Neutrophil (primary cell): ENCODE measurements around the gene GRIP1.

Experiments used
- H3K27ac ChIP-seq: fragments of 200-600 bp; sonication (generic); 2 replicates; pipeline ENCODE4 v1.5.1; 2016; ENCODE audit warnings: mild to moderate bottlenecking, moderate library complexity
- H3K27me3 ChIP-seq: fragments of 200-600 bp; sonication (generic); 2 replicates; pipeline ENCODE4 v1.6.0; 2016; ENCODE audit warnings: mild to moderate bottlenecking
- H3K36me3 ChIP-seq: fragments of 200-600 bp; sonication (generic); 2 replicates; pipeline ENCODE4 v1.5.1; 2017
- H3K4me1 ChIP-seq, 2 experiments: fragments of 200-600 bp in 1 of 2; sonication (generic) in 1 of 2; 1 replicate in 1 of 2; 2 replicates in 1 of 2; pipeline versions ENCODE4 v1.5.1 to v1.6.1; 2013 to 2016; ENCODE audit warnings: low read depth in 1 of 2, low read length in 1 of 2, mild to moderate bottlenecking in 1 of 2, moderate library complexity in 1 of 2; ENCODE audit not compliant: control insufficient read depth in 1 of 2, insufficient read depth in 1 of 2
- H3K4me3 ChIP-seq, 2 experiments: fragments of 200-600 bp in 1 of 2; sonication (generic) in 1 of 2; 1 replicate in 1 of 2; 2 replicates in 1 of 2; pipeline ENCODE4 v1.5.1; 2013 to 2016; ENCODE audit warnings: low read depth in 1 of 2, low read length in 1 of 2, mild to moderate bottlenecking in 1 of 2, moderate library complexity in 1 of 2
- H3K9me3 ChIP-seq: fragments of 200-600 bp; sonication (generic); 2 replicates; pipeline ENCODE4 v1.5.1; 2016
- TF ChIP-seq, protein P1 (sequence below): fragments of 200-600 bp; sonication (generic); IDR thresholded peaks from 2 replicates; pipeline ENCODE4 v1.5.1; 2016; ENCODE audit warnings: antibody characterized with exemption

The GRIP1 gene

GRCh38 chr12:66676241-66676640 lies 2.6 kb downstream of the GRIP1 start:
- Histone ChIP-seq H3K4me3 (no peak overlapping the region), H3K27ac (no peak overlapping the region), H3K27me3 (no peaks in the 10 kb centered on the region), H3K36me3 (no peaks in the 10 kb centered on the region), H3K9me3 (no peaks in the 10 kb centered on the region), H3K4me1 (no peaks in the 10 kb centered on the region)
- TF ChIP-seq, protein P1, sequence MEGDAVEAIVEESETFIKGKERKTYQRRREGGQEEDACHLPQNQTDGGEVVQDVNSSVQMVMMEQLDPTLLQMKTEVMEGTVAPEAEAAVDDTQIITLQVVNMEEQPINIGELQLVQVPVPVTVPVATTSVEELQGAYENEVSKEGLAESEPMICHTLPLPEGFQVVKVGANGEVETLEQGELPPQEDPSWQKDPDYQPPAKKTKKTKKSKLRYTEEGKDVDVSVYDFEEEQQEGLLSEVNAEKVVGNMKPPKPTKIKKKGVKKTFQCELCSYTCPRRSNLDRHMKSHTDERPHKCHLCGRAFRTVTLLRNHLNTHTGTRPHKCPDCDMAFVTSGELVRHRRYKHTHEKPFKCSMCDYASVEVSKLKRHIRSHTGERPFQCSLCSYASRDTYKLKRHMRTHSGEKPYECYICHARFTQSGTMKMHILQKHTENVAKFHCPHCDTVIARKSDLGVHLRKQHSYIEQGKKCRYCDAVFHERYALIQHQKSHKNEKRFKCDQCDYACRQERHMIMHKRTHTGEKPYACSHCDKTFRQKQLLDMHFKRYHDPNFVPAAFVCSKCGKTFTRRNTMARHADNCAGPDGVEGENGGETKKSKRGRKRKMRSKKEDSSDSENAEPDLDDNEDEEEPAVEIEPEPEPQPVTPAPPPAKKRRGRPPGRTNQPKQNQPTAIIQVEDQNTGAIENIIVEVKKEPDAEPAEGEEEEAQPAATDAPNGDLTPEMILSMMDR, result no peak

GRCh38 chr12:66674495-66675122 lies 4.3 kb downstream of the GRIP1 start:
- TF ChIP-seq, protein P1, result no peak
- Histone ChIP-seq H3K36me3 (no peaks in the 10 kb centered on the region), H3K27me3 (no peaks in the 10 kb centered on the region)

GRCh38 chr12:66669541-66669940 lies 9.3 kb downstream of the GRIP1 start:
- TF ChIP-seq, protein P1, result no peak
- Histone ChIP-seq H3K9me3 (no peaks in the 10 kb centered on the region), H3K27ac (no peak overlapping the region), H3K4me3 (no peak overlapping the region), H3K36me3 (no peaks in the 10 kb centered on the region), H3K27me3 (no peaks in the 10 kb centered on the region), H3K4me1 (no peaks in the 10 kb centered on the region)

More at GRCh38 chr12:66674495-66675122, 4.3 kb downstream of the GRIP1 start:
- H3K4me1 ChIP-seq, result no peaks in the 10 kb centered on the region
- H3K9me3 ChIP-seq, result no peaks in the 10 kb centered on the region
- no peak overlapping the region for H3K4me3 ChIP-seq
- no peak overlapping the region for H3K27ac ChIP-seq

DNA sequence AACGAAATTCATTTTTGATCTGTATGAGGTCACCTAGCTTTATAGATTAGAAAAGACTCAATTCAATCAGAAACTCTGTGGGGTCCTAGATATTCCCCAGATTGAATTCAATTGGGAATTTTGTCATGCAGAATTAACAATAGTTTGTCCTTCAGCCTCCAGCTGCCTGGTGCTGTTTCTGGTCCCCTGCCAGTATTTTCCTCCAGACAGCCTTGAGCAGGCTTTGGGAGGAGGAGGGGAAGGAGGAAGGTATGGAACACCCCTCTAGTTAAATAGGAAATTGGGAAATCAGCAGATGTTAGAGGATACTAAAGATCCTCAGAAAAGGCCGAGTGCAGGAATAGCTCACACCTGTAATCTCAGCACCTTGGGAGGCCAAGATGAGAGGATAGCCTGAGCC lies 10.6 kb downstream of the GRIP1 start:
- TF ChIP-seq, protein P1, result no peak
- no peaks in the 10 kb centered on the region for H3K9me3 ChIP-seq
- no peaks in the 10 kb centered on the region for H3K27me3 ChIP-seq
- no peaks in the 10 kb centered on the region for H3K4me1 ChIP-seq
- H3K36me3 ChIP-seq, result no peaks in the 10 kb centered on the region
- no peak overlapping the region for H3K4me3 ChIP-seq
- no peak overlapping the region for H3K27ac ChIP-seq

DNA sequence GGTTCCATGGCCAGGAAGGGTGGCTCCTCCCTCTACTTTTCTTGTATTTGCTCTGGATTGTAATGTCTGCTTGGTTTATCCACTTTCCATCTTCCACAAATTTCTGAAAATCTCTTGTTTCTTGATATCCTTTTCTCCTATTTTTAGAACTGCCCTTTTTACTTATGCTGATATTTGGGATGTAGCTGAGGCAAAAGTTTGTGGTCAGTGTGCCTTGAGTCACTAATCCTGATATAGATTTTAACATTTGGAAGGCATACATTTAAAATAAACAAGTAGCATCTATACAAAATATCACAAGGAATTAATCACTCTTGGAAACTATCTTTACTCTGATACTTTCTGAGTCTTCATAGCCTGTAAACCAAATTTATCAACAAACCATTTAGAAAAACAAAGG lies 11.0 kb downstream of the GRIP1 start:
- H3K27me3 ChIP-seq, result no peaks in the 10 kb centered on the region
- H3K9me3 ChIP-seq, result no peaks in the 10 kb centered on the region

More for the DNA sequence above, 11.0 kb downstream of the GRIP1 start:
- H3K4me3 ChIP-seq, result no peak overlapping the region
- H3K36me3 ChIP-seq, result no peaks in the 10 kb centered on the region
- H3K4me1 ChIP-seq, result no peaks in the 10 kb centered on the region
- TF ChIP-seq, protein P1, result no peak
- H3K27ac ChIP-seq, result no peak overlapping the region
